Measurements from ENCODE around the gene HDAC3.
A peak's percentile ranks its signal among the peaks of the same experiment; 100 is the strongest.

HDAC3 gene

GRCh38 chr5:141657937-141658545 lies 21.4 kb upstream of the HDAC3 start:
- TF ChIP-seq, protein P1, sequence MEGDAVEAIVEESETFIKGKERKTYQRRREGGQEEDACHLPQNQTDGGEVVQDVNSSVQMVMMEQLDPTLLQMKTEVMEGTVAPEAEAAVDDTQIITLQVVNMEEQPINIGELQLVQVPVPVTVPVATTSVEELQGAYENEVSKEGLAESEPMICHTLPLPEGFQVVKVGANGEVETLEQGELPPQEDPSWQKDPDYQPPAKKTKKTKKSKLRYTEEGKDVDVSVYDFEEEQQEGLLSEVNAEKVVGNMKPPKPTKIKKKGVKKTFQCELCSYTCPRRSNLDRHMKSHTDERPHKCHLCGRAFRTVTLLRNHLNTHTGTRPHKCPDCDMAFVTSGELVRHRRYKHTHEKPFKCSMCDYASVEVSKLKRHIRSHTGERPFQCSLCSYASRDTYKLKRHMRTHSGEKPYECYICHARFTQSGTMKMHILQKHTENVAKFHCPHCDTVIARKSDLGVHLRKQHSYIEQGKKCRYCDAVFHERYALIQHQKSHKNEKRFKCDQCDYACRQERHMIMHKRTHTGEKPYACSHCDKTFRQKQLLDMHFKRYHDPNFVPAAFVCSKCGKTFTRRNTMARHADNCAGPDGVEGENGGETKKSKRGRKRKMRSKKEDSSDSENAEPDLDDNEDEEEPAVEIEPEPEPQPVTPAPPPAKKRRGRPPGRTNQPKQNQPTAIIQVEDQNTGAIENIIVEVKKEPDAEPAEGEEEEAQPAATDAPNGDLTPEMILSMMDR (IDR thresholded peaks at IDR 0.05; ENCODE audit: insufficient read depth, low read depth, low read length, missing control alignments) = no peak
- H3K4me3 ChIP-seq (ENCODE audit: low read length) = no peak overlapping the region
- peak; percentile 80 for DNase-seq (ENCODE audit: low read depth)

DNA sequence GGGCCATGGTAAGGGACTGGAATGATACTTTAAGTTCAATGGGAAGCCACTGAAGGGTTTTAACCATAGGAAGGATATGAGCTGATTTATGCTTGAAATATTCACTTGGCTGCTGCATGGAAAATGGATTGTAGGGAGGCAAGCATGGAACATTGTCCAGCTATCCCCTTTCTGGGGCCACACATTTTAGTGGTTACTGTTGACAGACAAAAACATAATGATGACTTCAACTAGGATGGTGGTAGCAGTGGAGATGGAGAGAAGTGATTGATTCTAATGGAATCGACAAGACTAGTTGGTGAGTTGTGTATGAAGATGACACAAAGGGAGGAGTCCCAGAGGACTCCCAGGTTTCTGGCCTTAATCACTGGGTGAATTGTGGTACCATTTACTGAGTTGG lies 20.8 kb upstream of the HDAC3 start:
- TF ChIP-seq, protein P1 (IDR thresholded peaks at IDR 0.05; ENCODE audit: insufficient read depth, low read depth, low read length, missing control alignments) = no peak
- H3K4me3 ChIP-seq (ENCODE audit: low read length) = no peak overlapping the region
- DNase-seq (ENCODE audit: low read depth) = no peak

GRCh38 chr5:141656396-141656795 lies 19.7 kb upstream of the HDAC3 start:
- DNase-seq (ENCODE audit: low read depth) = no peak
- TF ChIP-seq, protein P1 (IDR thresholded peaks at IDR 0.05; ENCODE audit: insufficient read depth, low read depth, low read length, missing control alignments) = no peak
- no peak overlapping the region for H3K4me3 ChIP-seq (ENCODE audit: low read length)

GRCh38 chr5:141655020-141655419 lies 18.4 kb upstream of the HDAC3 start:
- H3K4me3 ChIP-seq (ENCODE audit: low read length) = no peak overlapping the region
- TF ChIP-seq, protein P1 (IDR thresholded peaks at IDR 0.05; ENCODE audit: insufficient read depth, low read depth, low read length, missing control alignments) = no peak
- DNase-seq (ENCODE audit: low read depth) = no peak

GRCh38 chr5:141654298-141654697 lies 17.6 kb upstream of the HDAC3 start:
- H3K4me3 ChIP-seq (ENCODE audit: low read length) = no peak overlapping the region
- TF ChIP-seq, protein P1 (IDR thresholded peaks at IDR 0.05; ENCODE audit: insufficient read depth, low read depth, low read length, missing control alignments) = no peak
- DNase-seq (ENCODE audit: low read depth) = peak; percentile 22

DNA sequence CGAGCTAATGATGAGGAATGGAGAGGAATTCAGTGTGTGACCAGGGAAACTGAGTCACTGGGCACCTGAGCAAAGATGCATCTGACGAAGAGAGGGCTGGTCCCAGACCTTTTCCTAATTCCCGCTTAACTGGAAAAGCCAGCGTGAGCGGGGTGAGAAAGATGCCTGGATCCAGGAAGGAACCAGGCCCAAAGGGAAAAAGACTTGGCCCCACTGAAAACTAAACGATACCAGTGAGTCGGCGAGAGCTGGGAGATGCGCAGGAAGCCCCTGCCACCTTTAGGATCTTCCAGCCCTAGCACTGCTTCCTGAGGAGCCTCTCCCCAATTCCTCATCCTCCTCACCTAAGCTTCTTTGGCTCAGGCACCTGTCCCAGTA lies 15.1 kb upstream of the HDAC3 start:
- peak overlapping the region; percentile 76 for H3K4me3 ChIP-seq (ENCODE audit: low read length)
- DNase-seq (ENCODE audit: low read depth) = peak; percentile 49
- TF ChIP-seq, protein P1 (IDR thresholded peaks at IDR 0.05; ENCODE audit: insufficient read depth, low read depth, low read length, missing control alignments) = no peak

Data from epithelial cell of esophagus (primary cell).